ENCODE results near the gene UBE2M. TPM values are rescaled to one million over a fixed set of nuclear protein-coding genes. Genes with fewer than 3 reads are reported as not detected.

UBE2M gene
- total RNA-seq, 1 donor from 2014 or later, result 33.6 TPM

- TF ChIP-seq POLR2A (IDR thresholded peaks at IDR 0.05) (no peak), CTCF (IDR thresholded peaks at IDR 0.05) (no peak), POLR2AphosphoS5 (IDR thresholded peaks at IDR 0.05; ENCODE audit: insufficient read depth in 1 of 2, low read depth in 1 of 2) (no peak)
- intact Hi-C loops (cut with DNase I), result no loop called here
- Histone ChIP-seq H3K27me3 (no peaks in the 10 kb centered on the region), H3K36me3 (peaks cover 0 to 8% of the 10 kb centered on the region in 2 donors), H3K4me3 (no peak overlapping the region), H3K9me3 (no peaks in the 10 kb centered on the region), H3K4me1 (peaks cover 56% of the 10 kb centered on the region), H3K27ac (no peak overlapping the region)
- no peak for DNase-seq (ENCODE audit: extremely low spot score in 2 of 2)
These were observed 2.5 kb upstream of the UBE2M start for GRCh38 chr19:58560921-58561320.

- H3K27me3 ChIP-seq, result no peaks in the 10 kb centered on the region
- intact Hi-C loops (cut with DNase I), result no loop called here
- H3K36me3 ChIP-seq, result peaks cover 0 to 14% of the 10 kb centered on the region in 2 donors
- TF ChIP-seq CTCF (IDR thresholded peaks at IDR 0.05) (no peak), POLR2AphosphoS5 (IDR thresholded peaks at IDR 0.05; ENCODE audit: insufficient read depth in 1 of 2, low read depth in 1 of 2) (no peak), POLR2A (IDR thresholded peaks at IDR 0.05) (no peak)
- peaks cover 62% of the 10 kb centered on the region for H3K4me1 ChIP-seq
- peak overlapping the region; percentile 81 to 89 for H3K4me3 ChIP-seq
- H3K9me3 ChIP-seq, result no peaks in the 10 kb centered on the region
- peak overlapping the region; percentile 100 for H3K27ac ChIP-seq
- no peak for DNase-seq (ENCODE audit: extremely low spot score in 2 of 2)
These were observed 1.8 kb upstream of the UBE2M start for GRCh38 chr19:58560007-58560887.

- Histone ChIP-seq H3K4me3 (peak overlapping the region; percentile 81 to 89), H3K9me3 (no peaks in the 10 kb centered on the region), H3K36me3 (peaks cover 0 to 14% of the 10 kb centered on the region in 2 donors), H3K4me1 (peaks cover 65% of the 10 kb centered on the region), H3K27ac (peak overlapping the region; percentile 100), H3K27me3 (no peaks in the 10 kb centered on the region)
- intact Hi-C loops (cut with DNase I), result no loop called here
- DNase-seq (ENCODE audit: extremely low spot score in 2 of 2), result peak in 1 of 2 donors; percentile 97
- TF ChIP-seq CTCF (IDR thresholded peaks at IDR 0.05) (no peak), POLR2A (IDR thresholded peaks at IDR 0.05) (peak in 1 of 2 donors; percentile 35), POLR2AphosphoS5 (IDR thresholded peaks at IDR 0.05; ENCODE audit: insufficient read depth in 1 of 2, low read depth in 1 of 2) (peak in 1 of 2 donors; percentile 87)
These were observed 1.0 kb upstream of the UBE2M start for GRCh38 chr19:58559275-58560006.

- Histone ChIP-seq H3K27ac (peak overlapping the region; percentile 100), H3K36me3 (peaks cover 0 to 14% of the 10 kb centered on the region in 2 donors), H3K4me3 (peak overlapping the region; percentile 81 to 89), H3K9me3 (no peaks in the 10 kb centered on the region), H3K27me3 (no peaks in the 10 kb centered on the region), H3K4me1 (peaks cover 71% of the 10 kb centered on the region)
- peak in 1 of 2 donors; percentile 97 for DNase-seq (ENCODE audit: extremely low spot score in 2 of 2)
- intact Hi-C loops (cut with DNase I), result no loop called here
- TF ChIP-seq POLR2AphosphoS5 (IDR thresholded peaks at IDR 0.05; ENCODE audit: insufficient read depth in 1 of 2, low read depth in 1 of 2), result peak; percentile 82 to 96
- peak in 1 of 2 donors; percentile 43 for TF ChIP-seq POLR2A (IDR thresholded peaks at IDR 0.05)
- no peak for TF ChIP-seq CTCF (IDR thresholded peaks at IDR 0.05)
These were observed 338 bp upstream of the UBE2M start for GRCh38 chr19:58558623-58559274.
